Measurements from ENCODE around the gene SGPP2. TPM values are rescaled to one million over a fixed set of nuclear protein-coding genes. Genes with fewer than 3 reads are reported as not detected.
"Not testable (repeated sequence)": the region's sequence is repeated elsewhere in the genome, so short reads cannot be mapped to it uniquely, and the experiment has no call there.

Gene SGPP2
- total and polyA plus RNA-seq, 4 donors, result 3.9 to 39.5 (median 23.0) TPM

DNA sequence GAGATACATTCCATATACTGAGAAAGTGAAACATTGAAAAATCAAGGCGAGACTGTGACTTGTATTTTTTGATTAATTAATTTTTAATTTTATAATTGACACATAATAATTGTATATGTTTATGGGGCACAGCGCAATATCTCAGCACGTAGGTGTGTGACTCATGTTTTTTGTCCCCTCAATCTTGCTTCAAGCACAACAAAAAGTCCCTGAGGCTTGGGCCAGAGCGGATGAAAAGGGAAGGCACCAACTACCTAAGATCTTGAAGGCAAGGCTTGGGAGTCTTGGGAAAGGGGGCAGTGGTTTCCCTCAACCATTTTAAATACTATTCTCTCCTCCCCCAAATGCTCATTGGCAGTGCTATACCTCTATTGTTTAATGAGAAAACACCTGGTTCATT, 9.9 kb downstream of the SGPP2 start:
- no peak overlapping the region for H3K27ac ChIP-seq (ENCODE audit: low read depth in 1 of 2, low read length in 1 of 2)
- 80 to 93% methylated on average over 4 of the region's 4 CpGs for WGBS, 2 donors
- TF ChIP-seq CTCF (IDR thresholded peaks at IDR 0.05; ENCODE audit: control extremely low read depth, extremely low read depth), result no peak
- H3K36me3 ChIP-seq (ENCODE audit: control insufficient read depth in 4 of 4, insufficient read depth in 4 of 4, low read length in 4 of 4), result no peaks in the 10 kb centered on the region
- DNase-seq (no peak), ATAC-seq (ENCODE audit: insufficient read depth, low FRiP score) (no peak)
- H3K9ac ChIP-seq (ENCODE audit: insufficient read depth in 1 of 2, low read length in 2 of 2), result no peak overlapping the region
- H3K4me1 ChIP-seq (ENCODE audit: control insufficient read depth in 5 of 5, insufficient read depth in 5 of 5, low read length in 5 of 5), result peaks cover 0 to 10% (median 1%) of the 10 kb centered on the region in 5 donors
- no peaks in the 10 kb centered on the region for H3K27me3 ChIP-seq (ENCODE audit: control insufficient read depth in 3 of 3, insufficient read depth in 3 of 3, low read length in 2 of 3)
- H3K9me3 ChIP-seq (ENCODE audit: control insufficient read depth in 4 of 4, insufficient read depth in 3 of 4, low read length in 3 of 4), result peaks cover 0 to 4% (median 1%) of the 10 kb centered on the region in 4 donors
- no peak overlapping the region for H3K4me3 ChIP-seq

- not testable (repeated sequence) for H3K27ac ChIP-seq (ENCODE audit: low read depth in 1 of 2, low read length in 1 of 2); H3K36me3 ChIP-seq (ENCODE audit: control insufficient read depth in 4 of 4, insufficient read depth in 4 of 4, low read length in 4 of 4); H3K9ac ChIP-seq (ENCODE audit: insufficient read depth in 1 of 2, low read length in 2 of 2); DNase-seq; ATAC-seq (ENCODE audit: insufficient read depth, low FRiP score); H3K4me3 ChIP-seq; H3K27me3 ChIP-seq (ENCODE audit: control insufficient read depth in 3 of 3, insufficient read depth in 3 of 3, low read length in 2 of 3); H3K9me3 ChIP-seq (ENCODE audit: control insufficient read depth in 4 of 4, insufficient read depth in 3 of 4, low read length in 3 of 4)
- peaks cover 0 to 10% (median 3%) of the 10 kb centered on the region in 5 donors for H3K4me1 ChIP-seq (ENCODE audit: control insufficient read depth in 5 of 5, insufficient read depth in 5 of 5, low read length in 5 of 5)
- 76 to 88% methylated on average over 6 of the region's 6 CpGs for WGBS, 2 donors
These were observed 11.2 kb downstream of the SGPP2 start for GRCh38 chr2:222435400-222436039.

DNA sequence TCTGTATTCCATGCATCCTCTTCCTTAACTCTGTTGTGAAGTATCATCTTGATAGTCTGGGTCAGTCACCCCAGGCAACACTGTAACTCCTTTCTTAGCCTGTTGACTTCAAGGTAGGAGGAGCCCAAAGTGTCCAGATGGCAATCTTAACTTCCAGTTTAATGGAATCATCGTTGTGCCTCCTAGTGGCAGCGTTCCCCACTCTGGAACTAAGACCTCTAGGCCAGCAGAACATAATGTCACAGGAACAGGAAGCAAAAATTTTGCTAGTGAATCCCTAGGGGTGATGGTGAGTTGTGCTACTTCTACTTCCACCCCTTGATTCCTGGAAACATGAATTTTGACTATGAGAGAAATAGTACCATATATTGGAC, 11.7 kb downstream of the SGPP2 start:
- H3K4me3 ChIP-seq, result no peak overlapping the region
- H3K27ac ChIP-seq (ENCODE audit: low read depth in 1 of 2, low read length in 1 of 2), result no peak overlapping the region
- peaks cover 0 to 4% (median 1%) of the 10 kb centered on the region in 4 donors for H3K9me3 ChIP-seq (ENCODE audit: control insufficient read depth in 4 of 4, insufficient read depth in 3 of 4, low read length in 3 of 4)
- no peak for DNase-seq
- H3K36me3 ChIP-seq (ENCODE audit: control insufficient read depth in 4 of 4, insufficient read depth in 4 of 4, low read length in 4 of 4), result no peaks in the 10 kb centered on the region
- H3K27me3 ChIP-seq (ENCODE audit: control insufficient read depth in 3 of 3, insufficient read depth in 3 of 3, low read length in 2 of 3), result no peaks in the 10 kb centered on the region
- 75 to 85% methylated on average over 2 of the region's 2 CpGs for WGBS, 2 donors
- peaks cover 0 to 15% (median 3%) of the 10 kb centered on the region in 5 donors for H3K4me1 ChIP-seq (ENCODE audit: control insufficient read depth in 5 of 5, insufficient read depth in 5 of 5, low read length in 5 of 5)
- no peak for ATAC-seq (ENCODE audit: insufficient read depth, low FRiP score)
- no peak for TF ChIP-seq CTCF (IDR thresholded peaks at IDR 0.05; ENCODE audit: control extremely low read depth, extremely low read depth)
- no peak overlapping the region for H3K9ac ChIP-seq (ENCODE audit: insufficient read depth in 1 of 2, low read length in 2 of 2)

- Histone ChIP-seq H3K4me1 (ENCODE audit: control insufficient read depth in 5 of 5, insufficient read depth in 5 of 5, low read length in 5 of 5) (peaks cover 0 to 6% (median 3%) of the 10 kb centered on the region in 5 donors), H3K27ac (ENCODE audit: low read depth in 1 of 2, low read length in 1 of 2) (no peak overlapping the region), H3K27me3 (ENCODE audit: control insufficient read depth in 3 of 3, insufficient read depth in 3 of 3, low read length in 2 of 3) (no peaks in the 10 kb centered on the region), H3K9me3 (ENCODE audit: control insufficient read depth in 4 of 4, insufficient read depth in 3 of 4, low read length in 3 of 4) (peaks cover 0 to 4% (median 1%) of the 10 kb centered on the region in 4 donors), H3K4me3 (no peak overlapping the region), H3K9ac (ENCODE audit: insufficient read depth in 1 of 2, low read length in 2 of 2) (no peak overlapping the region), H3K36me3 (ENCODE audit: control insufficient read depth in 4 of 4, insufficient read depth in 4 of 4, low read length in 4 of 4) (no peaks in the 10 kb centered on the region)
- no peak for ATAC-seq (ENCODE audit: insufficient read depth, low FRiP score)
- 87 to 93% methylated on average over 1 of the region's 1 CpG for WGBS, 2 donors
- DNase-seq, result no peak
- TF ChIP-seq CTCF (IDR thresholded peaks at IDR 0.05; ENCODE audit: control extremely low read depth, extremely low read depth), result no peak
These were observed 15.3 kb downstream of the SGPP2 start for GRCh38 chr2:222439692-222440091.

Measured in lung (tissue), 12 donors.